IMR-90 (cell line): ENCODE measurements around the gene GVQW3. TPM values are rescaled to one million over a fixed set of nuclear protein-coding genes. Genes with fewer than 3 reads are reported as not detected.

Experiments
- ATAC-seq: fragments of 200-7000 bp; cut with Tn5 transposase; 2 replicates; pipeline ENCODE4 v1.9.1; 2020; ENCODE audit warnings: low read depth, mild to moderate bottlenecking, moderate library complexity
- BruUV-seq: library from RNA; stranded (reverse); fragments of 400-500 nt; replicated peaks from 2 replicates; lab custom pipeline; 2021; lab: Mats Ljungman, UMichigan
- CTCF ChIA-PET: fragments of 300-600 bp; formaldehyde crosslinking; extraction: SDS; loops from one replicate; lab custom pipeline; 2021; ENCODE audit warnings: antibody characterized with exemption; lab: Yijun Ruan, JAX
- POLR2A ChIA-PET: fragments of 300-600 bp; sonication (Branson Sonifier 250); formaldehyde crosslinking; loops from one replicate; lab custom pipeline; 2022; ENCODE audit warnings: antibody characterized with exemption; ENCODE audit not compliant: unreplicated experiment; lab: Charles Lee
- DNase-seq: peaks from one replicate; pipeline ENCODE4 v3.0.0; 2013
- H2AFZ ChIP-seq: replicated peaks from 2 replicates; pipeline ENCODE3; 2013; ENCODE audit warnings: low read length, mild to moderate bottlenecking; ENCODE audit not compliant: poor library complexity
- H2AK5ac ChIP-seq: 2 replicates; pipeline ENCODE4 v1.6.1; 2013; ENCODE audit warnings: low read depth, low read length, inconsistent platforms
- H2AK9ac ChIP-seq: replicated peaks from 2 replicates; pipeline ENCODE3; 2013; ENCODE audit warnings: mild to moderate bottlenecking, low read depth, low read length, moderate library complexity; ENCODE audit not compliant: poor library complexity
- H2BK120ac ChIP-seq: 2 replicates; pipeline ENCODE4 v1.6.1; 2013; ENCODE audit warnings: low read depth, low read length, inconsistent platforms
- H2BK15ac ChIP-seq: 3 replicates; pipeline ENCODE4 v1.6.1; 2013; ENCODE audit warnings: low read depth, low read length, inconsistent platforms
- H2BK20ac ChIP-seq: 2 replicates; pipeline ENCODE4 v1.6.1; 2013; ENCODE audit warnings: low read depth, mild to moderate bottlenecking, inconsistent platforms, low read length, moderate library complexity
- H2BK5ac ChIP-seq: 2 replicates; pipeline ENCODE4 v1.6.1; 2013; ENCODE audit warnings: mild to moderate bottlenecking, low read depth, low read length, inconsistent platforms; ENCODE audit not compliant: poor library complexity, severe bottlenecking
- H3K14ac ChIP-seq: replicated peaks from 2 replicates; pipeline ENCODE4 v1.6.1; 2013; ENCODE audit warnings: low read depth, low read length, inconsistent platforms
- H3K18ac ChIP-seq: 2 replicates; pipeline ENCODE4 v1.6.1; 2013; ENCODE audit warnings: low read depth, low read length, control low read depth
- H3K23ac ChIP-seq: 2 replicates; pipeline ENCODE4 v1.6.1; 2013; ENCODE audit warnings: low read depth, low read length, inconsistent platforms
- H3K27ac ChIP-seq: 2 replicates; pipeline ENCODE4 v1.5.1; 2013; ENCODE audit warnings: mild to moderate bottlenecking, control low read depth, low read length; ENCODE audit not compliant: insufficient read depth
- H3K27me3 ChIP-seq: 2 replicates; pipeline ENCODE4 v1.6.1; 2013; ENCODE audit warnings: low read length; ENCODE audit not compliant: control insufficient read depth, insufficient read depth
- H3K36me3 ChIP-seq: 2 replicates; pipeline ENCODE4 v1.6.1; 2013; ENCODE audit warnings: low read length, mixed read lengths; ENCODE audit not compliant: control insufficient read depth, insufficient read depth
- H3K4ac ChIP-seq: 2 replicates; pipeline ENCODE4 v1.6.1; 2013; ENCODE audit warnings: low read depth, low read length, inconsistent platforms
- H3K4me1 ChIP-seq: 2 replicates; pipeline ENCODE4 v1.6.1; 2013; ENCODE audit warnings: low read length, mixed read lengths; ENCODE audit not compliant: control insufficient read depth, insufficient read depth
- H3K4me2 ChIP-seq: 2 replicates; pipeline ENCODE4 v1.6.1; 2013; ENCODE audit warnings: low read depth, mild to moderate bottlenecking, control low read depth, low read length, moderate library complexity
- H3K4me3 ChIP-seq: 2 replicates; pipeline ENCODE4 v1.5.1; 2013; ENCODE audit warnings: low read depth, mild to moderate bottlenecking, control low read depth, low read length, moderate library complexity; ENCODE audit not compliant: insufficient read depth
- H3K56ac ChIP-seq: 2 replicates; pipeline ENCODE4 v1.6.1; 2013; ENCODE audit warnings: low read length, inconsistent platforms; ENCODE audit not compliant: insufficient read depth; ENCODE audit errors: extremely low read depth
- H3K79me1 ChIP-seq, 2 experiments: 2 replicates each; pipeline ENCODE4 v1.6.1; 2013; ENCODE audit warnings: low read length in 2 of 2, inconsistent platforms in 1 of 2, low read depth in 1 of 2
- H3K9ac ChIP-seq: 2 replicates; pipeline ENCODE4 v1.6.1; 2013; ENCODE audit warnings: low read depth, low read length, control low read depth
- H3K9me1 ChIP-seq: 2 replicates; pipeline ENCODE4 v1.6.1; 2013; ENCODE audit warnings: low read length, inconsistent platforms; ENCODE audit not compliant: insufficient read depth
- H3K9me3 ChIP-seq: 2 replicates; pipeline ENCODE4 v1.6.1; 2013; ENCODE audit warnings: low read length; ENCODE audit not compliant: control insufficient read depth, insufficient read depth
- H4K20me1 ChIP-seq: 2 replicates; pipeline ENCODE4 v1.6.1; 2013; ENCODE audit warnings: low read length, inconsistent platforms; ENCODE audit not compliant: insufficient read depth
- H4K5ac ChIP-seq: 2 replicates; pipeline ENCODE4 v1.6.1; 2013; ENCODE audit warnings: mild to moderate bottlenecking, low read depth, low read length, control low read depth
- H4K8ac ChIP-seq, 2 experiments: 2 replicates each; pipeline ENCODE4 v1.6.1; 2013; ENCODE audit warnings: low read depth in 2 of 2, low read length in 2 of 2, control low read depth in 1 of 2, inconsistent platforms in 1 of 2
- H4K91ac ChIP-seq: 2 replicates; pipeline ENCODE4 v1.6.1; 2013; ENCODE audit warnings: low read depth, low read length, inconsistent platforms; ENCODE audit not compliant: insufficient read depth
- BHLHE40 ChIP-seq: fragments of 150-350 bp; IDR thresholded peaks from 2 replicates; pipeline ENCODE4 v1.6.1; 2016; ENCODE audit warnings: mild to moderate bottlenecking, low read depth, low read length
- FOS ChIP-seq: fragments of 150-350 bp; IDR thresholded peaks from 2 replicates; pipeline ENCODE4 v1.6.1; 2016; ENCODE audit warnings: low read depth, low read length
- MAFK ChIP-seq: IDR thresholded peaks from 2 replicates; pipeline ENCODE4 v1.6.1; 2012; ENCODE audit warnings: low read depth, low read length, improper control_type of control experiment
- MAZ ChIP-seq: IDR thresholded peaks from 2 replicates; pipeline ENCODE4 v1.6.1; 2012; ENCODE audit warnings: low read depth, mild to moderate bottlenecking, low read length, improper control_type of control experiment, moderate library complexity, borderline replicate concordance
- NFE2L2 ChIP-seq: fragments of 150-350 bp; IDR thresholded peaks from 2 replicates; pipeline ENCODE4 v1.6.1; 2016; ENCODE audit warnings: low read depth, mild to moderate bottlenecking, low read length
- WGBS, 2 experiments: methylation state at CpG; one replicate each; pipeline versions ENCODE4 v1.1.5 to v1.1.7; 2013; ENCODE audit warnings: missing lambda C conversion rate in 2 of 2; ENCODE audit not compliant: insufficient read length in 1 of 2; ENCODE audit errors: extremely low coverage in 2 of 2; 5-methylcytosine and 5-hydroxymethylcytosine counted together
- dilution Hi-C: fragments of 300-500 bp; cut with HindIII; formaldehyde crosslinking; loops from one replicate; pipeline ENCODE4 v1.14.3; 2018; ENCODE audit warnings: low sequenced_read_pairs; ENCODE audit not compliant: unreplicated experiment
- in situ Hi-C: fragments of 300-500 bp; cut with MboI; formaldehyde crosslinking; loops from 3 replicates; pipeline ENCODE4 v1.14.3; 2019; ENCODE audit warnings: low sequenced_read_pairs, inconsistent platforms, mixed read lengths
- intact Hi-C: fragments of 100-400 bp; cut with micrococcal nuclease; formaldehyde crosslinking; loops from 2 replicates; pipeline ENCODE4 v1.10.0; 2022
- microRNA-seq, 2 experiments: library from miRNA; stranded (forward) in 1 of 2; unstranded in 1 of 2; fragments of 10-50 nt in 1 of 2; fragments of <30 nt in 1 of 2; gene quantifications in 1 of 2; microRNA quantifications in 1 of 2; one replicate each; pipeline versions ENCODE3 to v1.1.0; 2013 to 2020; ENCODE audit not compliant: insufficient read depth in 1 of 2, insufficient read length in 1 of 2, unreplicated experiment in 1 of 2
- polyA plus RNA-seq, 3 experiments: library from polyadenylated mRNA; depleted of rRNA; stranded (reverse); fragments of >200 nt; gene quantifications; 2 replicates each; pipeline ENCODE4 v1.2.3, GENCODE V29; 2012; ENCODE audit warnings: low replicate concordance in 1 of 3
- small RNA-seq, 5 experiments: library from RNA; depleted of rRNA; stranded (forward); fragments of <200 nt; gene quantifications; one replicate each; pipeline ENCODE3, GENCODE V24; 2012
- total RNA-seq: library from RNA; depleted of rRNA; stranded (reverse); fragments of >200 nt; gene quantifications from 2 replicates; pipeline ENCODE4 v1.2.3, GENCODE V29; 2012; rRNA removed
- TF ChIP-seq, protein P1 (sequence below): conservative IDR thresholded peaks from 2 replicates; pipeline ENCODE4 v1.5.1; 2012; ENCODE audit warnings: mild to moderate bottlenecking, low read depth, low read length, improper control_type of control experiment
- TF ChIP-seq, protein P2 (sequence below): fragments of 150-350 bp; IDR thresholded peaks from 2 replicates; pipeline ENCODE4 v1.6.1; 2017; ENCODE audit warnings: mild to moderate bottlenecking, antibody characterized with exemption, low read length, low read depth

GVQW3 gene
- total and polyA plus RNA-seq, 2 of the 4 experiments (the other 2 are of a cell fraction) = 0.96 to 1.1 TPM

DNA sequence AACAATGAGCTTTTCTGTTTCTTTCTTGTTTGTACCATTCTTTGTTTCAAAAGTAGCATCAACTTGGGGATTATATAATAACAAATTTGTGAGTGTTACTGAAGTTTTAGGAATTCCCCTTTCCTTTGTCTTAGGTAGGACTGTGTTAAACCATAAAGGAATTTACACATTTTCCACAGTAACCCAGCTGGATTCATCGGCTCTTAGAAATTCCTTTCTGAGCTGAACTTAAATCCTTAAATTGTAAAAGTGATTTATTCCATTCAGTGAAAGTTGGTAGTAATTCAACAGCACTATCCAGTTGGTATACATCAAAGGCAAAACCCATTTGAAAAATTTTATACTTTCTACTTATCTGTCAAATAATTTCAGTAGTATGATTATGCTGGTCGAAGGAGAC lies 75.4 kb downstream of the GVQW3 start:
- Histone ChIP-seq H3K9me1 (peaks cover 7% of the 10 kb centered on the region), H2AK9ac (no peak overlapping the region), H3K14ac (no peak overlapping the region), H3K18ac (no peak overlapping the region), H2BK15ac (no peak overlapping the region), H2BK5ac (no peak overlapping the region), H2BK120ac (no peak overlapping the region), H3K4me2 (no peak overlapping the region), H2BK20ac (0 out of 2 replicates have a peak overlapping the region, but pooled peaks have one; percentile 34), H3K36me3 (peaks cover 3% of the 10 kb centered on the region), H4K91ac (no peak overlapping the region), H3K9ac (no peak overlapping the region), H3K9me3 (no peaks in the 10 kb centered on the region), H2AFZ (no peak overlapping the region), H4K20me1 (peaks cover 6% of the 10 kb centered on the region; the same call in 1 of the 2 replicates), H3K27me3 (no peaks in the 10 kb centered on the region), H3K4ac (no peak overlapping the region), H3K4me3 (no peak overlapping the region), H2AK5ac (no peak overlapping the region), H4K5ac (no peak overlapping the region), H3K4me1 (peaks cover 9% of the 10 kb centered on the region), H3K27ac (no peak overlapping the region), H3K23ac (no peak overlapping the region), H3K56ac (no peak overlapping the region), H3K79me1 (peaks cover 3 to 32% of the 10 kb centered on the region in 2 experiments), H4K8ac (no peak overlapping the region)
- ATAC-seq (no peak), DNase-seq (no peak)
- intact Hi-C loops = no loop called here
- CTCF ChIA-PET = interaction anchor here (0.6 kb wide), 1 partner anchor 11 kb away, joined by 3 read pairs; no protein-coding TSS in a partner anchor
- in situ Hi-C loops = no loop called here
- WGBS, 2 experiments = no CpG with 5 or more reads among the region's 2 CpGs
- no peak for TF ChIP-seq FOS
- TF ChIP-seq, protein P1, sequence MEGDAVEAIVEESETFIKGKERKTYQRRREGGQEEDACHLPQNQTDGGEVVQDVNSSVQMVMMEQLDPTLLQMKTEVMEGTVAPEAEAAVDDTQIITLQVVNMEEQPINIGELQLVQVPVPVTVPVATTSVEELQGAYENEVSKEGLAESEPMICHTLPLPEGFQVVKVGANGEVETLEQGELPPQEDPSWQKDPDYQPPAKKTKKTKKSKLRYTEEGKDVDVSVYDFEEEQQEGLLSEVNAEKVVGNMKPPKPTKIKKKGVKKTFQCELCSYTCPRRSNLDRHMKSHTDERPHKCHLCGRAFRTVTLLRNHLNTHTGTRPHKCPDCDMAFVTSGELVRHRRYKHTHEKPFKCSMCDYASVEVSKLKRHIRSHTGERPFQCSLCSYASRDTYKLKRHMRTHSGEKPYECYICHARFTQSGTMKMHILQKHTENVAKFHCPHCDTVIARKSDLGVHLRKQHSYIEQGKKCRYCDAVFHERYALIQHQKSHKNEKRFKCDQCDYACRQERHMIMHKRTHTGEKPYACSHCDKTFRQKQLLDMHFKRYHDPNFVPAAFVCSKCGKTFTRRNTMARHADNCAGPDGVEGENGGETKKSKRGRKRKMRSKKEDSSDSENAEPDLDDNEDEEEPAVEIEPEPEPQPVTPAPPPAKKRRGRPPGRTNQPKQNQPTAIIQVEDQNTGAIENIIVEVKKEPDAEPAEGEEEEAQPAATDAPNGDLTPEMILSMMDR = no peak
- TF ChIP-seq MAZ = no peak
- no peak for TF ChIP-seq MAFK
- TF ChIP-seq, protein P2, sequence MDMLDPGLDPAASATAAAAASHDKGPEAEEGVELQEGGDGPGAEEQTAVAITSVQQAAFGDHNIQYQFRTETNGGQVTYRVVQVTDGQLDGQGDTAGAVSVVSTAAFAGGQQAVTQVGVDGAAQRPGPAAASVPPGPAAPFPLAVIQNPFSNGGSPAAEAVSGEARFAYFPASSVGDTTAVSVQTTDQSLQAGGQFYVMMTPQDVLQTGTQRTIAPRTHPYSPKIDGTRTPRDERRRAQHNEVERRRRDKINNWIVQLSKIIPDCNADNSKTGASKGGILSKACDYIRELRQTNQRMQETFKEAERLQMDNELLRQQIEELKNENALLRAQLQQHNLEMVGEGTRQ = no peak
- no peak for TF ChIP-seq BHLHE40
- no peak for TF ChIP-seq NFE2L2
- POLR2A ChIA-PET = no interaction called here
- BruUV-seq = no TSS peak
- dilution Hi-C loops = no loop called here

Small RNA genes within 50 kb of the gene (microRNA-seq; reads per million reads assigned to microRNA genes)
- gene RF00019 (ENCODE audit: insufficient read depth, insufficient read length) = not detected

Small RNA genes within 50 kb of the gene (small RNA-seq; reads per million reads assigned to genes)
- 0 reads per million in 5 experiments for gene RF00019

Other genes with a start within 250 kb of the GVQW3 start
- not detected in 2 replicates for gene WNT11, start 174.8 kb upstream of the GVQW3 start, total RNA-seq
- 0.10 TPM in 1 of 2 replicates, not detected in the other for gene WNT11, start 174.8 kb upstream of the GVQW3 start, polyA plus RNA-seq (2012; rRNA removed)
- gene THAP12, start 191 bp upstream of the GVQW3 start, total RNA-seq = 25.1 and 48.3 TPM in 2 replicates
- gene THAP12, start 191 bp upstream of the GVQW3 start, polyA plus RNA-seq (2012; rRNA removed) = 20.8 and 27.3 TPM in 2 replicates
- gene EMSY, start 63.7 kb downstream of the GVQW3 start, total RNA-seq = 22.0 and 28.9 TPM in 2 replicates
- 14.1 and 18.0 TPM in 2 replicates for gene EMSY, start 63.7 kb downstream of the GVQW3 start, polyA plus RNA-seq (2012; rRNA removed)